ENCODE measurements around the gene EMC10. TPM values are rescaled to one million over a fixed set of nuclear protein-coding genes. Genes with fewer than 3 reads are reported as not detected.

The EMC10 gene
- polyA plus RNA-seq, 1 of the 3 experiments (the other 2 are of a cell fraction), result 218 TPM

DNA sequence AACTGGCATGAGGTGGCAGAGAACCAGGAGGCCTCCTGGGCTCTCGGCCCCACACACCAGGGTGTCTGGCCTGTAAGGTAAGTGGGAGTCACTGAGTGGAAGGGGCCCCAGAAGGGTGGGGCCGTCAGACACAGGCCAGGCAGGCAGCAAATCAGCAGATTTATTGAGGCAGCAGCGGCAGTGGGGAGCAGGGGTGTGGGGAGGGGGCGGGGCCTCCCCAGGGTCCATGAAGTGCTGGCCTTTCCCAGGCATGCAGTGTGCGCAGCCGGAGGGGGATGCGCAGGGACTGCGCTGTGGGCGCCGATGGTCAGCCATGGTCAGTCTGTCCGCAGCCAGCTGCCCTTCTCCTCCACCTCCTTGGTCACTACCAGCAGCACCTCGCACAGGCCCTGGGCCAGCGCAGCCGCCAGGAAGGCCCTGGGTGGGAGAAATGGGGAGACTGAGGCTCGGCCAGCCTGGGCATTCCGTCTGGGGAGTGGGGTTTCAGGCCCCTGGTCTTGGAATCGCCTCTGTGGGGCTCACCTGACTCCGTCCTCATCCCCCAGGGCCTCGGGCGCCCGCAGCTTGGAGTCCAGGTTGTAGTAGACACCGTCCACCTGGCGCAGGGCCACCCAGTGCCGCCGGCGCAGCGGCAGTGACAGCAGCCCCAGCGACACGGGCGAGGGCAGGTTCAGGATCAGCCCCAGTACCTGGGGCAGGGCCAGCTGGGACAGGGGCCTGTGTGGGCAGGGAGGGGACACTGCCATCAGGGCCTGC lies 29.7 kb downstream of the EMC10 start:
- POLR2A ChIA-PET, result no interaction called here

DNA sequence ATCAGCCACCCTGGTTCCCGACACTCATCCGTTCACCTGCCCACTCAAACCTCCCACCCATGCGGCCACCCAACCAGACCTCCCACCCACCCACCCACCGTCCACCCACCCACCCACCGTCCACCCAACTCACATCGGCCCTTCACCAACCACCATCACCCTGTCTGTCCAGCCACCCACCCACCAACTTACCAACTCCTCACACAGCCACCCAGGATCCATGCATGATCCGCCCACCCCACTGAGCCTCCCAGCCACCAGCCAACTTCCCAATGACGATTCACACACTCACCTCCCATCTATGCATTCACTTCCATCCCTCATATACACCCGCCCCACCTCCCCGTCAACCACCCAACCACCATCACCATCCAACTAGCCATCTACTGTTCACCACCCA lies 30.4 kb downstream of the EMC10 start:
- TF ChIP-seq MXI1 (IDR thresholded peaks at IDR 0.05; ENCODE audit: low read depth, low read length), result no peak
- no peak for TF ChIP-seq CHD2 (IDR thresholded peaks at IDR 0.05; ENCODE audit: low read length, partially characterized antibody)
- TF ChIP-seq, protein P1, sequence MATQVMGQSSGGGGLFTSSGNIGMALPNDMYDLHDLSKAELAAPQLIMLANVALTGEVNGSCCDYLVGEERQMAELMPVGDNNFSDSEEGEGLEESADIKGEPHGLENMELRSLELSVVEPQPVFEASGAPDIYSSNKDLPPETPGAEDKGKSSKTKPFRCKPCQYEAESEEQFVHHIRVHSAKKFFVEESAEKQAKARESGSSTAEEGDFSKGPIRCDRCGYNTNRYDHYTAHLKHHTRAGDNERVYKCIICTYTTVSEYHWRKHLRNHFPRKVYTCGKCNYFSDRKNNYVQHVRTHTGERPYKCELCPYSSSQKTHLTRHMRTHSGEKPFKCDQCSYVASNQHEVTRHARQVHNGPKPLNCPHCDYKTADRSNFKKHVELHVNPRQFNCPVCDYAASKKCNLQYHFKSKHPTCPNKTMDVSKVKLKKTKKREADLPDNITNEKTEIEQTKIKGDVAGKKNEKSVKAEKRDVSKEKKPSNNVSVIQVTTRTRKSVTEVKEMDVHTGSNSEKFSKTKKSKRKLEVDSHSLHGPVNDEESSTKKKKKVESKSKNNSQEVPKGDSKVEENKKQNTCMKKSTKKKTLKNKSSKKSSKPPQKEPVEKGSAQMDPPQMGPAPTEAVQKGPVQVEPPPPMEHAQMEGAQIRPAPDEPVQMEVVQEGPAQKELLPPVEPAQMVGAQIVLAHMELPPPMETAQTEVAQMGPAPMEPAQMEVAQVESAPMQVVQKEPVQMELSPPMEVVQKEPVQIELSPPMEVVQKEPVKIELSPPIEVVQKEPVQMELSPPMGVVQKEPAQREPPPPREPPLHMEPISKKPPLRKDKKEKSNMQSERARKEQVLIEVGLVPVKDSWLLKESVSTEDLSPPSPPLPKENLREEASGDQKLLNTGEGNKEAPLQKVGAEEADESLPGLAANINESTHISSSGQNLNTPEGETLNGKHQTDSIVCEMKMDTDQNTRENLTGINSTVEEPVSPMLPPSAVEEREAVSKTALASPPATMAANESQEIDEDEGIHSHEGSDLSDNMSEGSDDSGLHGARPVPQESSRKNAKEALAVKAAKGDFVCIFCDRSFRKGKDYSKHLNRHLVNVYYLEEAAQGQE (IDR thresholded peaks at IDR 0.05; ENCODE audit: low read depth, low read length), result no peak
- no peak for TF ChIP-seq SMC3 (IDR thresholded peaks at IDR 0.05; ENCODE audit: low read depth, low read length)
- TF ChIP-seq GATA2 (CRISPR knock-in tag; IDR thresholded peaks at IDR 0.05), result no peak
- H3K9me3 ChIP-seq, result no peaks in the 10 kb centered on the region
- H3K27ac ChIP-seq (ENCODE audit: low read depth in 2 of 2, low read length in 1 of 2), result no peak overlapping the region
- H3K4me1 ChIP-seq (ENCODE audit: control insufficient read depth in 1 of 2, insufficient read depth in 2 of 2, low read depth in 1 of 2, low read length in 1 of 2), result peaks cover 0 to 6% of the 10 kb centered on the region in 2 experiments; a peak in 1 of 4 replicates
- H3K4me3 ChIP-seq (ENCODE audit: low read depth in 2 of 2, low read length in 1 of 2), result no peak overlapping the region
- no peak overlapping the region for H3K4me2 ChIP-seq
- H3K36me3 ChIP-seq (replicated peaks in 1 of 2; ENCODE audit: control insufficient read depth in 1 of 2, insufficient read depth in 2 of 2, low read length in 1 of 2), result no peaks in the 10 kb centered on the region
- H3K27me3 ChIP-seq (ENCODE audit: insufficient read depth), result no peaks in the 10 kb centered on the region
- CTCF ChIA-PET, result no interaction called here
- H3K9me2 ChIP-seq, result no peaks in the 10 kb centered on the region
- H3K9ac ChIP-seq, result no peak overlapping the region
- H3F3A ChIP-seq (replicated peaks; ENCODE audit: insufficient read depth), result no peaks in the 10 kb centered on the region
- H2AFZ ChIP-seq (ENCODE audit: low read depth), result no peak overlapping the region
- H4K20me1 ChIP-seq (ENCODE audit: insufficient read depth), result no peaks in the 10 kb centered on the region
- WGBS (ENCODE audit: low lambda C conversion rate), result 95% methylated on average over 9 of the region's 10 CpGs
- POLR2A ChIA-PET, result no interaction called here
- H3K79me2 ChIP-seq (ENCODE audit: insufficient read depth), result peaks cover 14% of the 10 kb centered on the region; the same call in 1 of the 2 replicates
- DNase-seq, result no peak

More for the DNA sequence above, 29.7 kb downstream of the EMC10 start:
- CTCF ChIA-PET, result no interaction called here
- H3K4me3 ChIP-seq (ENCODE audit: low read depth in 2 of 2, low read length in 1 of 2), result no peak overlapping the region
- H3K9me2 ChIP-seq, result no peaks in the 10 kb centered on the region
- H3K79me2 ChIP-seq (ENCODE audit: insufficient read depth), result peaks cover 14% of the 10 kb centered on the region; the same call in 1 of the 2 replicates
- H3K27me3 ChIP-seq (ENCODE audit: insufficient read depth), result no peaks in the 10 kb centered on the region
- no peaks in the 10 kb centered on the region for H3K36me3 ChIP-seq (replicated peaks in 1 of 2; ENCODE audit: control insufficient read depth in 1 of 2, insufficient read depth in 2 of 2, low read length in 1 of 2)
- H3F3A ChIP-seq (replicated peaks; ENCODE audit: insufficient read depth), result no peaks in the 10 kb centered on the region
- no peaks in the 10 kb centered on the region for H3K9me3 ChIP-seq
- H4K20me1 ChIP-seq (ENCODE audit: insufficient read depth), result no peaks in the 10 kb centered on the region
- no peak overlapping the region for H3K9ac ChIP-seq
- TF ChIP-seq MXI1 (IDR thresholded peaks at IDR 0.05; ENCODE audit: low read depth, low read length), result no peak
- no peak overlapping the region for H3K4me2 ChIP-seq
- no peak overlapping the region for H3K27ac ChIP-seq (ENCODE audit: low read depth in 2 of 2, low read length in 1 of 2)
- no peak overlapping the region for H2AFZ ChIP-seq (ENCODE audit: low read depth)
- H3K4me1 ChIP-seq (ENCODE audit: control insufficient read depth in 1 of 2, insufficient read depth in 2 of 2, low read depth in 1 of 2, low read length in 1 of 2), result peaks cover 0 to 6% of the 10 kb centered on the region in 2 experiments; a peak in 1 of 4 replicates
- DNase-seq, result no peak
- WGBS (ENCODE audit: low lambda C conversion rate), result 96% methylated on average over 5 of the region's 30 CpGs

DNA sequence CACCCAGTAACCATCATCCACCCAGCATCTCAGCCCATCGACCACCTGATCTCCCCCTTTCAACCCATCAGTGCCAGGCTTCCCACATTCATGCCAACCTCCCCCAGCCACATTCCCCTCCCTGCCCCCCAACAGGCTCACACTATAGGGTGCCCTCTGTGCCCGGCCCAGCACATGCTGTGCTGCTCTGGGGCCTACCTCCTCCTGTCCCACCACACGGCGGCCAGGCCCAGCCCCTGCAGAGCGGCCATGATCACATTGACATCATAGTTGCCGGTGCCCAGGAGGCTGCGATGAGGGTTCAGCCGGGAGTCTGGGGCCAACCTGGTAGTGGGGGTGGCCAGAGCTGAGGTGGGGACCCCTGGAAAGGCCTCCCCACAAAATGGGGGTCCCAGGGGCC lies 31.1 kb downstream of the EMC10 start:
- DNase-seq, result no peak
- no peaks in the 10 kb centered on the region for H3F3A ChIP-seq (replicated peaks; ENCODE audit: insufficient read depth)
- H3K4me1 ChIP-seq (ENCODE audit: control insufficient read depth in 1 of 2, insufficient read depth in 2 of 2, low read depth in 1 of 2, low read length in 1 of 2), result peaks cover 0 to 11% of the 10 kb centered on the region in 2 experiments; a peak in 1 of 4 replicates
- ChIA-PET CTCF (interaction anchor here (0.5 kb wide), 1 partner anchor 1465 kb away, joined by 3 read pairs; no protein-coding TSS in a partner anchor), POLR2A (no interaction called here)
- H3K9me3 ChIP-seq, result no peaks in the 10 kb centered on the region
- no peak overlapping the region for H3K27ac ChIP-seq (ENCODE audit: low read depth in 2 of 2, low read length in 1 of 2)
- 99% methylated on average over 8 of the region's 8 CpGs for whole genome bisulfite sequencing (ENCODE audit: low lambda C conversion rate)
- H3K4me3 ChIP-seq (ENCODE audit: low read depth in 2 of 2, low read length in 1 of 2), result no peak overlapping the region
- H4K20me1 ChIP-seq (ENCODE audit: insufficient read depth), result no peaks in the 10 kb centered on the region
- no peaks in the 10 kb centered on the region for H3K27me3 ChIP-seq (ENCODE audit: insufficient read depth)
- no peak overlapping the region for H3K4me2 ChIP-seq
- TF ChIP-seq MEF2A (IDR thresholded peaks at IDR 0.05; ENCODE audit: borderline replicate concordance, low read depth), result no peak
- H3K36me3 ChIP-seq (replicated peaks in 1 of 2; ENCODE audit: control insufficient read depth in 1 of 2, insufficient read depth in 2 of 2, low read length in 1 of 2), result no peaks in the 10 kb centered on the region
- H3K9ac ChIP-seq, result no peak overlapping the region
- H3K9me2 ChIP-seq, result no peaks in the 10 kb centered on the region
- H2AFZ ChIP-seq (ENCODE audit: low read depth), result no peak overlapping the region
- H3K79me2 ChIP-seq (ENCODE audit: insufficient read depth), result peaks cover 14% of the 10 kb centered on the region; the same call in 1 of the 2 replicates

Measured in SK-N-SH (cell line).